Heart left ventricle (tissue), 13 donors: ENCODE measurements around the gene SCPEP1.

Source experiments
- CTCF ChIP-seq, 12 donors: fragments of 200-600 bp; sonication (generic) in 4 of 12; IDR thresholded peaks; one replicate each; pipeline versions ENCODE4 v1.5.0 to v1.8.0; 2018 to 2022; ENCODE audit warnings: antibody characterized with exemption in 12 of 12, mild to moderate bottlenecking in 5 of 12
- POLR2A ChIP-seq, 2 donors: fragments of 450-650 bp; IDR thresholded peaks; one replicate each; pipeline ENCODE4 v1.6.1; 2017; ENCODE audit warnings: antibody characterized with exemption in 2 of 2, mild to moderate bottlenecking in 2 of 2, moderate library complexity in 2 of 2
- donor health status: ischemic (EF 13 %, LVEDD 7.1; RV severe dilation, severe dysfunction).
- donor health status: DM: no; HTN: yes; CAD: no.
- donor health status: DM: no; HTN: no; CAD: no.
- donor health status: ischemic (EF 25% LVEDD 6.9; RV normal size, moderate dysfunction).
- donor health status: ischemic (EF 25% LVEDD 5.7; RV mildly dilated, moderate dysfunction).
- donor health status: ischemic (EF 35%, LVEDD 5.7; RV mildly dilated, moderate dysfunction).
- donor health status: nonischemic (EF 11% LVEDD 7.7; RV severe dilation, severe dysfunction).
- donor health status: DM: yes; HTN: yes; CAD: no.
- donor health status: PGD.
- donor health status: ischemic (EF 29% LVEDD 5.4; RV normal size, mild dysfunction).
- donor health status: nonischemic (EF 23%, LVEDD 6.1; RV moderate dilation, normal function).

DNA sequence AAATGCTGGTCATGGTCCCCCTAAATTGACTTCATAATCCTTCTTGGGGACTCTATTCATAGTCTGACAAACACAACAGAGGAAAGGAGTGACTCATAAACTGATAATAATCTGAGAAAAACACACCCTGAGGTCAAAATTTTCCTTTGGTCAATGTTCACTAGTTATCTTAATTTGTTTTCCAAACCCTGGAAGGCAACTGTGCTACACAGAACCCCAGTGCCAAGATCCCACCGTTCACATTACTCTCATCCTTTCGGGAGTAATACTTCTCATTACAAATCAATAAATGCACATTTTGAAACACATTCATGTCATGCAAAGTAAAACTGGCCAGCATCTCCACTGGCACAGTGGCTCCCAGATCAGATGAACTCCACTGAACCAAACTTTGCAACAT, 40.2 kb upstream of the SCPEP1 start:
- TF ChIP-seq POLR2A (IDR thresholded peaks at IDR 0.05), result no peak
- TF ChIP-seq CTCF (IDR thresholded peaks at IDR 0.05), result no peak
